ENCODE measurements around the gene PHKB.

The PHKB gene

DNA sequence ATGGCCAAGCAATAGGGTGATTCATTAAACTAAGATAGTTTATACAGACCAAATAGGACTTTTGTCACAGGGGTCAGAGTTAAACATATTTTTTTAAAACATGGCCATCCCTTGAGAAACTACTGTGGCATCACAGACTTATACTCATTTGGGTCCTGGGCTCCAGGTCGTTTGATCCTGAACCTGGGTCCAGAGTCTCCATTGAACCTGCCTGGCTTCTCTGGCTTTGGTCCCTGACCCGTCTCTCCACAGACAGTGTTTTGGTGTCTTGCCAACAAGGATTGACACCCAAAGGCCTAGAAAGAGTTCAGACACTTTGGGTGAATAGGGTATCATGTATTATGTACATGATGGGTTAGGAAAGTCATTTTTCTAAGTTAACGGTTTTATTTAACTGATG is 236.7 kb downstream of the PHKB start:
- no peak for DNase-seq

DNA sequence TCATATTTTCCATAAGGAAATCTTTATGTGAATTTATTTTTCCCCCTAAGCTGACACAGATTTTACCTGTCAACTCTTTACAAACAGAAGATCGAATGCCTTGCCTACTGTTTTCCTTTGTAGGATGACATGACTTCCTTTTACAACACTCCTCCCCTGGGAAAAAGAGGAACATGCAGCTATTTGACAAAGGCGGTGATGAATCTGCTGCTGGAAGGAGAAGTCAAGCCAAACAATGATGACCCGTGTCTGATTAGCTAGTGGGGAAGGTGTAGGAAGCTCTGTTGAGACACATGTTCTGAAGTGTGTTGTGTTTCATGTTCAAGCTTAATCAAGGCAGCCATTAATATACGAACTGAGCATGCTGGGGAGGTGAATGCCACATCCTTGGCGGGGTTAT is 238.0 kb downstream of the PHKB start:
- DNase-seq, result no peak

DNA sequence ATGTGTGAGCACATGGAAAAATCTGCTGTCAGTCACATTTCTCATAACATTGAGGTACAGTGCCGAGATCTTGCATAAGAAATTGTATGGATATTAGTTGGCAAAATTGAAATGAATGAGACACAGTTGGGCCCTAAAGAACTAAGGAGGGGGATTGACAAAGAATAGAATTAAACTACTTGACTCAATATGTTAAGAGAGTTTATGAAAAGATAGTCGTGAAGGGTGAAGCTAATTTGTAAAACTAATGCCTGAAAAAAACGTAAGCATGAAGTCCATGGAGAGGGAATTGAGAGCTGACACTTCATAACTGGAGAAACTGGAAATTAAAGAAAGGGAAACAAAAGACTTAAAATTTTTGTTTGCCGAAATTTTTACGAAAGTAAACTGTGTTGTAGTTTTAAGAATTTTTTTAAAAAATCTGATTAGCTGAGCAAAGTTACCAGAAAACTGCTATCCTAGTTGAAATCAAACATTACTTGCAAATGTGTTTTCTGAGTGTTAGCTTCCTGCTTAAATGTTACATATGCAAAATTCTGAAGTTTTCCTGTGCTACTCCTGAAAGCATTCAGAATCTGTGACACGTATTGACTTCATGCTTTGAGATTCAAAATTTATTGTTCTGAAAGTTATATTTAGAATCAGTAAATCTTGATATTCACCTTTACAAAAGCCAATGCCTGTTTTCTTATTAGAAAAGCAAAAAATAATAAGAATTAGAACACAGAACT is 239.9 kb downstream of the PHKB start:
- no peak for DNase-seq

DNA sequence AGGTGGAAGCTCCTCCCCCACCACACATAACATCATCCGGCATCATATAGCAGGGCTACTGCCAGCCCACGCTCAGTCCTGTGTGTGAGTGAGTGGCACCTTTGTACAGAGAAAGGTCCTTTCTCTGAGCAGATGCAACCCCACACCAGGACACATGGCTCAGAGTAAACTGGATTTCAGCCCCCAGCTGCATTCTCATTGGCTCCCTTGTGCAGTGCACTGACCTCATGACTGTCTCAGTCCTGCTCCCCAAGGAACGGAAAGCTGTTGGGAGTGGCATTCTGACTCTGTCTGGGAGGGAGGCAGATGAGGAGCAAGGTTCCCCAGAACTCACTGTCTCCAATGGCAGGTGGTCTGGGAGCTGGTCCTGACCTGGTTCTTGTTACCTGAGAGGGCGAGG is 244.1 kb downstream of the PHKB start:
- DNase-seq, result no peak

DNA sequence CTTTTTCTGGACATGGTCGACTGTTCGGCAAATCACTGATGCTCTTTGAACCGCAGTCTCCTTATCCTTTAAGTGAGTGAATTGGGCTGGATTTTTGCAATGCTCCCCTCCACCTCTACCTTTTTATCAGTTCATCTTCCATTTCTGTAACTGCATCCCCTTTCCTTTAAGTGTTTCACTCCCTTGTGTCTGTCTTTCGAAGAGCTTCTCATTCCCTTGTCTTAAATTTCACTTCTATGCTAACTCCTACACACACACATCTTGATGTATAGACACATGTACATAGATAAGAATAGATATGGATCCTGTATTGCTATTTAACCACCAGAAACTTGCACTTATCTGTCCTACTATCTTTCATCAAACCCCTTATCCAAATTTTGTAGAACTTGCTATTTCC is 250.7 kb downstream of the PHKB start:
- no peak for DNase-seq

DNA sequence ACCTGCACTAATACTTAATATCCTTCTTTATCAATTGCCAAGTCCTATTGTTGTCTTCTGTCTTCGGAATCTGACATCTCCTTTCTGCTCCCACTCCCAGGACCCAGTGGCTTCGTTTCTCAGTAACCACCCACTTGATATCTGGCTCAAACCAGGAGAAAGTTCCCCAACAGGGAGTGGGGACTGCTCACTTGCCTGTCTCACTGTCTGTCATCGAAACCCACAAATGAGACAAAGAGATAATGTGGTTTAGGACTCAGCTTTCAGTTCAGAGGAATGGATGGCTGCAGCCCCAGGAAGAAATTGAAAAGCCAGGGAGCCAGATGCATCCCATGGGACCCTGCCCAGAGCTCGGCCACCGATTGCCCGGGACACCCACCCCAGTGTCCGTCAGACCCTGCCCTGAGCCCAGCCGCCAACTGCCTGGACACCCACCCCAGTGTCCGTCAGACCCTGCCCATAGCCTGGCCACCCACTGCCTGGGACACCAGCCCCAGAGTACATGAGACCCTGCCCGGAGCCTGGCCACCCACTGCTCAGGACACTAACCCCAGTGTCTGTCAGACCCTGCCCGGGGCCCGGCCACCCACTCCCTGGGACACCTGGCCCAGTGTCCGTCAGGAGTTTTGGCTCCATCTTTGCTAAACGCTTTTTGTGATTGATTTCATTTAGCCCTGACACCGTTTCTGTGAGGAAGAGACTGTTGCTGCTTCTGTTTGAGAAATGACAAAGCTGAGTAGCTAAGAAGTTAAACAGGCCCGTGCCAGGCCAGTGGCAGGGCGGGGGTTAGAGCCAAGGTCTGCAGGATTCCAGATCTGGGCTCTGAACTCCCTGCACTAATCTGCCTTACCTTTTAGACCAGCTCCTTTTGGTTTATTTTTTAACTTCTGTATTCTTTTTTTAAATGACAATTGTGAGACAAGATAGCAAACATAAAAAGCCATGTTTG is 251.4 kb downstream of the PHKB start:
- DNase-seq, result no peak

DNA sequence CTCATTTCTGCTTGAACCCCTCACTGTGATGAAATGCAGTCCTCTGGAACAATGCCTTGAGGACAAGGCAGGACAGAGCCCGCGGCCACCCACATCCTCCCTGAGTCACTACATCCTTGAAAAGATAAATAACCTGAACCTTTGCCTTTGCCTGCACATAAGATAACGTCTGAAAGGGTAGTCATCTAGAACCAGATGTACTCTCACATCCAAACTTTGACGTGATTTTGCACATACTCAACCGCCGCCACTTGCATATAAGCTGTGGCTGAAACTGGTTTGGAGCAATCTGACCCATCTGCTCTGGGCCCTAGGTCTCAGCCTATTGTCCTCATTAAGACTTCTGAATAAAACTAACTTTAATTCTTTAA is 252.1 kb downstream of the PHKB start:
- DNase-seq, result no peak

DNA sequence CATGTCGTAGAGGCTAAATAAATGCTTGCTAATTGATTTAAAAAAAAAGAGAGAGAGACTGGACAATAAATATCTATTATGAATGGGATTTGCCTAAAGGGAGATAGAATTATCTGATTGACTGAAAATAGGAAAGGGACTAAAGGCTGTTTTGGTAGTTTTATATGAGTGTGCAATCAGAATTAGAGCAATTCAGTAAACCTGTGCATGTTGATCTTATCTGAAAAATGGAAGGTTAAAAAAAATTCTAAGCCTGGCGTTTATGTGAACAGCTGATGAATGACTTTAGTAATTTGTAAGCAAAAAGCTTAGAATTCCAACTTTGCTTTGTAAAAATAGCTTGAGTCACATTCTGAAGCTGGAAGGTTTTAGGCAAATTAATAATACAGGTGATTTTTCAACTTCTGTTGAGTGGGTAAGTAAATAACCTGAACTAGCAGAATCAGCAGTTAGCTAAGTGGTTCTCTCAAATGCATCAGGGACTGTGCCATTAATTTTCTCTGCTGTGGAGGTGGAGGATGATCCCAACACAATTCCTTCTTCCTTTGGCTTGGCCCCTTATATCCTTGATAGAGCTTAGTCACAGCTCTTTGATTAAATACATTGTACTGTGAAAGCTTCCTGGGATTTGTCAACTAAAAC is 254.4 kb downstream of the PHKB start:
- no peak for DNase-seq

DNA sequence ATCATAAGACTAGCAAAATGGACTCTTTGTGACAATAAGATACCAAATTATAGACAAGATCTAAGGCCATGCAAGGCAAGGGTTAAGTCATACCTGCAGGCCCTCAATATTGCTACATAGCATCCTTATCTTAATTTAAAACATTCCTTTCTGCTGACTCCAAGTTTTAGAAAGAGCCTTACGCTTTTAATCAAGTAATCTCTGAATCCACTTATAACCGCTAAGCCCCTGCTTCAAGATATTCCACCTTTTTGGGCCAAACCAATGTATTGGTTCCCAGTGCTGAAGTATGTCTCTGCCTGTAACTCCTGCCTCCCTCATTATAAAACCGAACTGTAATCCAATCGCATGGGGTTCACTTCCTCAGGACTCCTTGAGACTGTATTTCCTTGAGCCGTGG is 255.4 kb downstream of the PHKB start:
- DNase-seq, result no peak

DNA sequence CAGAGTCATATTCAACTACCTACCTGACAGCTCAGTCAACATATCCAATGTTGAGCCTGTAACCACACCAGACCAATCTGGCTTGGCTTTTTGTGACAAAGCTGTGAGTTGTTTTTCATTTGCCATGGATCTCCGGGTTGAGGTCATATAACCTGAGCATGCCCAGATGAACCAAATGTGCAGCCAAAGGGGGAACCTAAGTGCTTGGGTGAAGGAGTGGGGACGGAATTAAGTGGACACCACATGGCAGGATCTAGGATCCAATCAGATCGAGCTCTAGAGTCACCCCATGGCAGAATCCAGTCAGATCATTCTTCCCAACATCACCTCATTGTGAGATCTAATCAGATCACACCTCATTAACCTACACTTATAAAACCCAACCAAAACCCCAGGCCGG is 258.6 kb downstream of the PHKB start:
- DNase-seq, result no peak

DNA sequence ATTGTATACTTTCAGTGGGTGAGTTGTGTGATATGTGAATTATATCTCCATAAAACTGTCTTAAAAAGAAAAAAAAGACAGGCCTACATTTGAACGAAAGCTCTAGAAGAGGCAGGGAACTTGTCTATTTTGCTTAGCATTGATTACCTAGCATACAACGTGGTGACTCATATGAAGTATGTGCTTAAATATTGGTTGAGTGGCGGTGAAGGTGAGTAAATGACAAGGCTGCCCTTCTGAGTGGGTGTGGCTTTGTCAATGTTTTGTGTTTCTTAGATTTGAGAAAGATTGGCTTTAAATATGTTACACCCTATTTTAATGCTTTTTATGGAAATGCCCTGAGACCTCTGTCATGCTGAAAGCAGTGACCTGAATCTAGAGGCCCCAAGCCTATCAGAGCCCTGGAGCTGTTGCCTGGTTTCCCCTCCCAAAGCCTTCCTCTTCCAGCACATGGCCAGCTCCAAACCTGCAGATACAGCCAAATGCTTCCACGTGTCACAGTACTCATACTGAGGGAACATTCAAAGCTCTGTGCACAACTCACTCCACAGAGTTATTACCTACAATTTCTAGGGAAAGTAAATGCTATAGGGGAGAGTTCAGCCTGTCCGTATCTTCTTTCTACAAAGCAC is 260.0 kb downstream of the PHKB start:
- no peak for DNase-seq

DNA sequence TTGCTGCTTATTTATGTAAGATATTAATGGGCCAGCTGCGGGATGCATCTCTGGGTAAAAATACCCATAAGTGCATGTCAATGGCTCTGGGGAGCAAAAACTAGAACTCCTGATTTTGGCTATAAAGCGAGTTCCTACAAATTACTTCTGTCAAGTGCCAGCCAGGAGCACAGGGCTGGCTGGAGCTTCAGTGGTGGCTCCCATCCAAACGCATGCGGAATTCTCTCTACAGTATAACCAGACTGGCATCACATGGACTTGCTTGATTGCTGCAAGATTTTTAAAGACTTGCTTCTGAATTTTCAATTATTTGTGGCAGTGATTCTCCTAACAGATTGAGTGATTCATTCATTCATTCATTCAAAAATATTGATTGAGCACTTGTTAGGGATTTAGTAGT is 260.9 kb downstream of the PHKB start:
- DNase-seq, result no peak

DNA sequence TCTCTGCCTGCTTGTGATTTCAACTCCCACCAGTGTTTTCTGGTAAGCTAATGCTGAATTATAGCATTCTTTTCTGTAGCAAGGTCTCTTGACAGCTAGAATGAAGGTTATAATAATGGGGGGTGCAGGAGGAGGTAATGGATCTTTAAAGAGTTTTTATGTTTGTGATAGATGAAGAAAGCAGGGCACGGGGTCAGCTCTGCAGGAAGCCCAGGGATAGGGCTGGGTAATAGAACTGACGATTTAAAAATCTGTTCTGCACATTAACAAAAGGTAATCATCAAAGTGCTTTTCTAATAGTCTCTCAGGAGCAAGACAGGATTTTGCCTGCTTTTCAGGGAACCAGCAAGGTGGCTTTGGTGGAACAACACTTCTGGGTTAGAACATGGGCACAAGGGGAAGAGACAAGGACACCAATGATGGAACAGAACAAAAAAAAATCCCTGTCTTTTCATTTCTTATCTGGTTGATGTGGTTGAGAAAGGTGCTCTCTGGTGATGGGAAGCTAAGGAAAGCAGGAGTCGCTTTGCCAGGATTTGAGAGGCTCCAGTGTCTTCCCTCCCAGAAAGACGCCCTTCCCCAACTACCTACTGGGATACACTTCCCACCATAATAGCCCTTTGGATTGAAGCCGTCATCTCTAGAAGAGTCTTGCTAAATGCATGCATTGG is 263.1 kb downstream of the PHKB start:
- no peak for DNase-seq

DNA sequence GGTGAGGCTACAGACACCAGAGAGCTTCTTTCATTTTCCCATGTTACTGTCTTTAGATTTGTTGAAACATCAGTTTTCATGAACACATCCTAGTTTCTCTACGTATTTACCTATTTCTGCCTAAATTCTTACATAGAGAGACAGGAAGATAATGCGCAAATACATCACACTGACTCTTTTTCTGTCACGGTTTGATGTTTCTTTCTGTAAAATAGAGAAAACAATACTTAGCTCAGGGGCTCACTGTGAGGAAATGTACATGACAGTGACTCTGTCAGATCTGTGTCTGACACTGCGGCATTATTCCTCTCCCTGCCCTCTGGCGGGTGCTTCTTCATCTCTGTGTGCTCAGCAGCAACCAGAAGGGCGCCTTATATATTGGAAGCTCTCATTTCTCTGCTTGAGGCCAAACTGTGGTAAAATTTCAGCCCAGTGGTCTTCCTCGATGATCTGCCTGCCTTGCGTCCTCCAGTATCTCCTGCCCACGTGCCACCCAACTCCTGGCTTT is 264.1 kb downstream of the PHKB start:
- DNase-seq, result no peak

DNA sequence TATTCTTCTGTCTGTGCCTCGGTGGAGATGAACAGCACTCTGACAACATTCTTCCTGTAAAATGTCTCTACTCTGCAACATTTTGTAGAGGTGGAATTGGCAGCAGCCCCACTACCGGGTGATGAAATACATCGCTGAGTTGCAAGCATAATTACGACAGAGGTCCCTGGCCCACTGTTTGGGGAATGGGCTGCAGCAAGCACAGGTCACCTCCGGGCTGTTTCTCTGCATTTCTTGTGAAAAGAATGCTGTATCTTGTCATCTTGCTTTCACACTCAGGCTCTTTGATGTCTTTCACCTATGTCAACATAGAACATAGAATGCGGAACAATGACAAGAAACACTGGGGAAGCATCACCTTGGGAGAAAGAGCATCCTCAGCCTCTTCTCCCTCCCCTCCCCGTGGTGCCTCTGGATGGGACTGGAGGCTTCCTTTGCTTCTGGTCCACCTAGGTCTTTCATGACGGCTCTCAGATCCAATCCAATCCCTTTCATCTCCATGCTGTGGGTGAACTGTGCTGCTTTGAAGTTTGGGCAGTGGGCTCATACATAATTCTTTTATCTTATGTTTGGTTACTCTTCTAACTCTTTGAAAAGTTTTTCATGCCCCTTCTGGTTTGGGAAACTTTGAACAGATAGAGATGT is 265.0 kb downstream of the PHKB start:
- DNase-seq, result no peak

DNA sequence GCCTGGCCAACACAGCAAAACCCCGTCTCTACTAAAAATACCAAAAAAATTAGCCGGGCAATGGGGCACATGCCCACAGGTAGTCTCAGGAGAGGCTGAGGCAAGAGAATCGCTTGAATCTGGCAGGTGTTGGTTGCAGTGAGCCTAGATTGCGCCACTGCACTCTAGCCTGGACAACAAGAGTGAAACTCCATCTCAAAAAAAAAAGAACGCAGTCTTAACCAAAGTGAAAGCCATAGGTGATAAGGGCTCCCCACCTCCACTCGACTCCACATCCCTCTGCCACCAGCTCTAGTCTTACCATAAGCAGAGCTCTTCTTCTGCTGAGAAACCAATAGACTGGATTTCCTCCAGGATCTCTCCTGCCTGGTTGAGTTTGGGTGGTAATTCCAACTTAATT is 266.0 kb downstream of the PHKB start:
- no peak for DNase-seq

DNA sequence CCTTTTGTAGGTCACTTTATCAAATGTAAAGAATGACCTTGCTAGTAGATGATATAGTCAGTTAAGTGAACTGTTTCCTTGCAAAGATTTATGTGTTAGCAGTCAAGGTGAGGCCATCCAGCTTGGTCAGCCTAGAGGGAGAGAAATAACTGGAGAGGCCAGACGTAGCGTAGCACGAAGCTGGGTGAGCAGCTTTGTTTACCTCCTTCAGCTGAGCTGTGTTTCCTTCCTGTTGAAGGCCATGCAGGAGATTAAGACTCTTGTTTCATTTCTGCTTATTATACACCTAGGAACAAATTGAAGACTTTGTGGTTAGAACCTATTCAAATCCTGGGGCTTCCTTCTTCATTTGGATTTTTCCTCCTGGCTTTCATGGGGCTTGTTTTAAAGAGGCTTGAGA is 267.1 kb downstream of the PHKB start:
- DNase-seq, result no peak

DNA sequence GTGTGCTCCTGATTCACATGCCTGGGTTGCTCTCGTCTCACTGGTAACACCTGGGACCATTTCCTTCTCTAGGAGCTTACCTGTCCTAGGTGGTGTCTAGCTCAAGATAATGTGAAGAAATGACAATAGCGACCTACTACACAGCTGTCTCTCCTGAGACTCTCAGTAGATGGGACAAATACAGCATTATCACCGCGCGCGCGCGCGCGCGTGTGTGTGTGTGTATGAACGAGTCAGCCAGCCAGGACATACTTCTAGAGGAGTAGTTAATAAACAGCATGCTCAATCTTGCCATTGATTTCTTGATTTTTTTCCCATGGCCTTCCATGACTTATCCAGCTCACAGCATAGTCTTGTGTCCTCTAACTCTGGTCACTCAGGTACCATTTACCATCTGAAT is 268.6 kb downstream of the PHKB start:
- no peak for DNase-seq

DNA sequence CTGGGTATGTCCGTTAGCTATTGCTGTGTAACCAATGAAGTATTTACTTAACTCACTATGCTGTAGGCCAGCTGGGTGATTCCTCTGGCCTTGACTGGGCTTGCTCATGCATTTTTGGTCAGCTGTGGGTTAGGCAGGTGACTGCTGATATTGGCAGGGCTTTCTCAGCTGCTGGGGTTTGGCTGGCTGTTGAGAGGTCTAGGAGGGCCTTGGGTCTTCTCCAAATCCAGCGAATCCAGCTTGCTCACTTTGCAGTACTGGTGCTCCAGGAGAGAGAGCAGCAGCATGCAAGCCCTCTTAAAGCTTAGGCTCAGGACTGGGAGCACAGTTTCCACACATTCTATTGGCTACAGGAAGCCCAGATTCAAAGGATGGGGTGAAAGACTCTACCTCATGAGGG is 270.1 kb downstream of the PHKB start:
- no peak for DNase-seq

DNA sequence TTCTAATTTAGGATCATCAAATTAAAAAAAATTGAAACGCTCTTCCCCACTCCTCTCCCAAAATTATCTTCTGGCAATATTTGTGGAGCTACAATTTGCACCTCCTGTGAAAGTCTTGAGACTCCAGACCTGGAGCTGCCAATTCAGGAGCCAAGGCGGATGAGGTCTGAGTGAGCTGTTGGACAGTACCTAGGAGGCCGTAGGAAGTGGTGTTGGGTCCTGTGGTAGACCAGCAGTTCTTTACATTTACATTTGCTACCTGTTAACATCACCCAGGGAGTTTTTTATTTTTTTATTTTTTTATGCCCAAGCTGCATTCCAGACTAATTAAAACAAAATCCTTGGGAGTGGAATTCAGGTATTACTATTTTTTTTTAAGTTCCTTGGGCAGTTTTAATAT is 271.0 kb downstream of the PHKB start:
- no peak for DNase-seq

DNA sequence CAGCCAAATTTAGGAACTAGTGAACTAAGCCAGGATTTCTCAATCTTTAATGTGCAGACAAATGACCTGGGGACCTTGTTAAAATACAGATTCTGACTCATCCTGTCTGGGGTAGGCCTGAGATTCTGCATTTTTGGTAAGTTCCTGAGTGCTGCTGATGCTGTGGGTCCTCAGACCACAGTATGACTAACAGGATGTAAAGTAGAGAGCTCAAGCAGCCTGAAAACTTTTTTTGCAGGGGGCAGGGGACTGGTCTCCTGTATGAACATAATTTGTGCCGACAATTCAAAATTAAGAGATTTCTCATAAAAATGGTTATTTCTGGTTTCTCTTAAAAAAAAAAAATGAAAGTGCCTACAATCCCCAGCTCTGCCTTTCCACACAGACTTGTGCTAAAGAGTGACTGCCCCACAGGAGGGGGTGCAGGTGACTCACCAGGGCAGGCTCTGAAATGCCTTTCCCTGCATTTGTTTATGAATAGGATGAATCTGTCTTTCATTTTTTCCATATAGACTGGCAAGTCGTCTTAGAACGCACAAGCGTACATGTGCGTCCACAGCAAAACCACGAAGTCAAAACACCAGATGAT is 271.5 kb downstream of the PHKB start:
- no peak for DNase-seq
